Measurements from ENCODE around the gene CENPX. TPM values are rescaled to one million over a fixed set of nuclear protein-coding genes. Genes with fewer than 3 reads are reported as not detected.
A peak's percentile ranks its signal among the peaks of the same experiment; 100 is the strongest.
"Not testable (repeated sequence)": the region's sequence is repeated elsewhere in the genome, so short reads cannot be mapped to it uniquely, and the experiment has no call there.

Gene CENPX
- polyA plus RNA-seq, 12 donors = 26.1 to 35.6 (median 30.8) TPM; not detected in 1

DNA sequence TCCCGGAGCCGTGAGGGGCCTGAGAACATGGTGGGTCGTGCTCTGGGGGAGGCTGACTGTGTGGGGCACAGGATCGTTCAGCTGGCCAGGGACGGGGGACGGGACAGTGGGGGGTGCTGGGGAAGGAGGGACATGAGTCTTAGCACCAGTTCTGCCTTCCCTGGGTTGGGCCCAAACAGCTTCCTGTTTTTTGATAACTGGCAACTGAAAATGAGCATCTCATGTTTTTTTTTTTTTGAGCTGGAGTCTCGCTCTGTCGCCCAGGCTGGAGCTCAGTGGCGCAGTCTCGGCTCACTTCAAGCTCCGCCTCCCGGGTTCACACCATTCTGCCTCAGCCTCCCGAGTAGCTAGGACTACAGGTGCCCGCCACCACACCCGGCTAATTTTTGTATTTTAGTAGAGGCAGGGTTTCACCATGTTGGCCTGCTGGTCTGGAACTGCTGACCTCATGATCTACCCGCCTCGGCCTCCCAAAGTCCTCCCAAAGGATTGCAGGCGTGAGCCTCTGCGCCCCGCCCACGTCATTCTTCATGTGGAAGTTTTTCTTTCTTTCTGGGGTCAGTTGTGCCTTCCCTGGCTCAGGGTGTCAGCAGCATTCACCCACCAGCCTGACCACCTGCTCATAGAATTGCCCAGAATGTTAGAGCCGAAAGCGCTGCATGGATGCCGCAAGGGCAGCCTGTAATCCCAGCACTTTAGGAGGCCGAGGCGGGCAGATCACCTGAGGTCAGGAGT lies 38.9 kb downstream of the CENPX start:
- DNase-seq = no peak

GRCh38 chr17:81983011-81983638 lies 39.6 kb downstream of the CENPX start:
- DNase-seq = no peak

DNA sequence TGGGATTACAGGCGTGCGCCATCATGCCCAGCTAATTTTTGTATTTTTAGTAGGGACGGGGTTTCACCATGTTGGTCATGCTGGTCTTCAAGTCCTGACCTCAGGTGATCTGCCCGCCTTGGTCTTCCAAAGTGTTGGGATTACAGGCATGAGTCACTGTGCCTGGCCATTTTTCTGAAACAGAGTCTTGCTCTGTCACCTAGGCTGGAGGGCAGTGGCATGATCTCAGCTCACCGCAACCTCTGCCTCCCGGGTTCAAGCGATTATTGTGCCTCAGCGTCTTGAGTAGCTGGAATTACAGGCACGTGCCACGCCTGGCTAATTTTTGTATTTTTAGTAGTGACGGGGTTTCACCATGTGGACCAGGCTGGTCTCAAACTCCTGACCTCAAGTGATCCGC lies 41.2 kb downstream of the CENPX start:
- DNase-seq = not testable (repeated sequence)

- DNase-seq = no peak
Observed at GRCh38 chr17:81980707-81981343, 41.9 kb downstream of the CENPX start.

DNA sequence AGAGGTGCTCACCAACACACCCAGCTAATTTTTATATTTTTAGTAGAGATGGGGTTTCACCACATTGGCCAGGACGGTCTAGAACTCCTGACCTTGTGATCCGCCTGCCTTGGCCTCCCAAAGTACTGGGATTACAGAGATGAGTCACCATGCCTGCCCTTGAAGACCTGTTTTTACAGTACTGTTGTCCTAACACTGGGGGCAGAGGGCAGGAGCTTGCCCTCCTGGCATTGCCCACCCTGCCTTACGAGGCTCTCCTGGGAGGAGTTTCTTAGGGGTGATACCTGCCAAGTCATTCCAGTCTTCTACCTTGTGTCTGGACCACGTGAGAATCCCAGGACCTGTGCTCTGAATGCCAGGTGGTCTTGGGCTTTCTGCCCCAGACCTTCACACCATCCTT lies 42.6 kb downstream of the CENPX start:
- DNase-seq = no peak

DNA sequence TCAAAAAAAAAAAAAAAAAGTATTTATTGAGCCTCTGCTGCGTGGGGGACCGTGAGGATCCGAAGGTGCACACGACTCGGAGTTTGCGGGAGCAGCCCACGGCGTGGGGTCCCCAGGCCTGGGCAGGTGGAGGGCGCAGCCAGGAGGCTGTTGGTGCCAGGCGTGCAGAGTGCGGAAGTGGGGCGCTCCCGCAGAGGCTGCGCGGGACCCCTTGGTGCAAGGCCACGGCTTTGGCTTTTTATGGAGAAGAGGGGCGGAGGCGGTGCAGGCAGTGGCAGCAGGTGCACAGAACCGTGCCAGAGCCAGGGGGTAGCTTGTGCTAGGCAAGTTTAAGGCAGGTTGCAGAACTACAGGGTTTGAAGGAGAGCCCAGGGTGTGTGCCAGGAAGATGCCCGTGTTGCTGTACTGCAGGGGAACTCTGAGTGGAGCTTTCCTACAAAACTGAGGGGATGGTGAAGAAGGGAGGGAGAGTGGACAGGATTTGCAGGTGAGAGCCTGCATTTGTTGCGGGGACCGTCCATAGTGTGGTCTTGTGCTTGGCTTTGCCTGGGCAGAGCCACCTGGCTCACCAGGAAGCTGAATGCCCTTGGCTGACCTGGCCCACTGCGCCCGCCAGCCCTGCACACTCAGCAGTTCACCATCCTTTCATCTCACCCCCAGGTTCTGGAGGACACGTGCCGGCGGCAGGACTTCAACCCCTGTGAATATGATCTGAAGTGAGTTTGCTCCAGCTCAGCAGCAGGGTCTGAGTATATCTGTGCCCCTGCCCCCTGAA lies 44.0 kb downstream of the CENPX start:
- no peak for DNase-seq

GRCh38 chr17:81977211-81977808 lies 45.4 kb downstream of the CENPX start, which contains the start of gene ASPSCR1:
Gene ASPSCR1, plus strand, starts transcription at chr17:81977629. Its CDS starts 18 bp downstream, at chr17:81977647.
- peak; percentile 91 for DNase-seq

- no peak for DNase-seq
Observed at GRCh38 chr17:81976332-81977210, 46.1 kb downstream of the CENPX start.

- no peak for DNase-seq
Observed at GRCh38 chr17:81973432-81973831, 49.2 kb downstream of the CENPX start.

DNA sequence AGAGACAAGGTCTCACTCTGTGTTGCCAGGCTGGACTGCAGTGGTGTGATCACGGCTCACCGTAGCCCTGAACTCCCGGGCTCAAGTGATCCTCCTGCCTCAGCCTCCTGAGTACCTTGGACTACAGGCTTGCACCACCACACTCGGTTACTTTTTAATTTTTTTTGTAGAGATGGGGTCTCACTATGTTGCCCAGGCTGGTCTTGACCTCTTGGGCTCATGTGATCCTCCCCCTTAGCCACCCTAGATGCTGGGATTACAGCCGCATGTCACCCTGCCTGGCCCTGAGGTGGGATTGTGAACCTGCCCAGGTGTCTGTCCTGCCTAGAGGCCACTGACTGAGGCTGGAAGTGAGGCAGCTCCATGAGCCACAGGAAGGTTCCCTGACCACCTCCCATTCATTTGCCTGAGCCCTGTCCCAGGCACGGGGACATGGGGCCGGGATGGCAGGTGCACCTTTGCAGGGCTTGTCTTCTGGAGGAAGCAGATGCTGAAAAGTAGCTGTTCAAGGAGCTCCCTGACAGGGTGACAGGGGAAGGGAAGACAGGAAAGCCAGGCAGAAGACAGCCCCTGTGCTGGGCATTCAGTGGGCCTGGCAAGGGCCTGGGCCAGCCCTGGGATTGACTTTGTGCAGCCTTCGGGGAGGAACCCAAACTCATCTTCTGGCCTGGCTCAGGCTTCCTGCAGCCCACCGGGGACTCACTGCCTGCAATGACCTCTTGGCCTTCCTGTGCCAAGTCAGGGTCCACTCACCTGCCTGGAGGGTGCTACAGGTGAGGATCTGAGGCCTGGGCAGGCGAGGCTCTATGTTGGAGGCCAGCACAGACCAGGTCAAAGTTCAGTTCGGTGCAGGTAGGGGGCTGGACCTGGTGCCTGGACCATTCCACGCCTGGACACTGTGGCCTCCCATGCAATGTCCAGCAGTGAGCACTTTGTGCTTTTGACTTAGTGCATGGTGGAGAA lies 53.5 kb downstream of the CENPX start:
- DNase-seq = no peak

Other genes starting within 250 kb of the CENPX start
- under 1 TPM in 4 of 12 donors, not detected in 8; 0.18 to 0.33 (median 0.22) TPM for gene GCGR, start 218.7 kb downstream of the CENPX start, polyA plus RNA-seq (ENCODE audit: insufficient read length in 12 of 12)
- 100 to 1,000 TPM in 3 of 12 donors, 10 to 100 TPM in 8, not detected in 1; 73.5 to 264 (median 95.5) TPM for gene MCRIP1, start 189.6 kb downstream of the CENPX start, polyA plus RNA-seq (ENCODE audit: insufficient read length in 12 of 12)
- gene PPP1R27, start 187.8 kb downstream of the CENPX start, polyA plus RNA-seq (ENCODE audit: insufficient read length in 12 of 12) = 10 to 100 TPM in 11 of 12 donors, not detected in 1; 10.9 to 61.9 (median 26.1) TPM
- 100 to 1,000 TPM in 11 of 12 donors, not detected in 1; 346 to 655 (median 404) TPM for gene P4HB, start 162.3 kb downstream of the CENPX start, polyA plus RNA-seq (ENCODE audit: insufficient read length in 12 of 12)
- 100 to 1,000 TPM in 11 of 12 donors, not detected in 1; 114 to 310 (median 158) TPM for gene ARHGDIA, start 151.5 kb downstream of the CENPX start, polyA plus RNA-seq (ENCODE audit: insufficient read length in 12 of 12)
- 100 to 1,000 TPM in 1 of 12 donors, 10 to 100 TPM in 11; 45.6 to 887 (median 57.3) TPM for gene ALYREF, start 131.3 kb downstream of the CENPX start, polyA plus RNA-seq (ENCODE audit: insufficient read length in 12 of 12)
- gene ANAPC11, start 131.2 kb downstream of the CENPX start, polyA plus RNA-seq (ENCODE audit: insufficient read length in 12 of 12) = 100 to 1,000 TPM in 2 of 12 donors, 10 to 100 TPM in 9, not detected in 1; 52.4 to 123 (median 89.3) TPM
- under 1 TPM in 10 of 12 donors, not detected in 2; 0.14 to 0.81 (median 0.49) TPM for gene NPB, start 120.6 kb downstream of the CENPX start, polyA plus RNA-seq (ENCODE audit: insufficient read length in 12 of 12)
- gene PCYT2, start 111.5 kb downstream of the CENPX start, polyA plus RNA-seq (ENCODE audit: insufficient read length in 12 of 12) = 10 to 100 TPM in 6 of 12 donors, 1 to 10 TPM in 5, not detected in 1; 8.1 to 17.0 (median 10.0) TPM
- 10 to 100 TPM in 2 of 12 donors, 1 to 10 TPM in 9, not detected in 1; 4.1 to 15.8 (median 6.4) TPM for gene SIRT7, start 104.7 kb downstream of the CENPX start, polyA plus RNA-seq (ENCODE audit: insufficient read length in 12 of 12)
- 10 to 100 TPM in 11 of 12 donors, not detected in 1; 11.0 to 17.4 (median 13.7) TPM for gene MAFG, start 95.1 kb downstream of the CENPX start, polyA plus RNA-seq (ENCODE audit: insufficient read length in 12 of 12)
- gene PYCR1, start 85.6 kb downstream of the CENPX start, polyA plus RNA-seq (ENCODE audit: insufficient read length in 12 of 12) = 100 to 1,000 TPM in 1 of 12 donors, 10 to 100 TPM in 10, not detected in 1; 46.4 to 100 (median 58.3) TPM
- gene MYADML2, start 75.6 kb downstream of the CENPX start, polyA plus RNA-seq (ENCODE audit: insufficient read length in 12 of 12) = 10 to 100 TPM in 9 of 12 donors, 1 to 10 TPM in 2, not detected in 1; 6.0 to 35.9 (median 18.5) TPM
- 1 to 10 TPM in 10 of 12 donors, not detected in 2; 1.9 to 7.7 (median 3.5) TPM for gene NOTUM, start 61.7 kb downstream of the CENPX start, polyA plus RNA-seq (ENCODE audit: insufficient read length in 12 of 12)
- 10 to 100 TPM in 11 of 12 donors, not detected in 1; 17.2 to 80.2 (median 21.5) TPM for gene ASPSCR1, start 45.2 kb downstream of the CENPX start, polyA plus RNA-seq (ENCODE audit: insufficient read length in 12 of 12)
- gene LRRC45, start 427 bp upstream of the CENPX start, polyA plus RNA-seq (ENCODE audit: insufficient read length in 12 of 12) = 10 to 100 TPM in 2 of 12 donors, 1 to 10 TPM in 9, not detected in 1; 6.3 to 31.7 (median 8.0) TPM
- 10 to 100 TPM in 3 of 12 donors, 1 to 10 TPM in 8, not detected in 1; 4.0 to 28.9 (median 6.4) TPM for gene RAC3, start 8.8 kb upstream of the CENPX start, polyA plus RNA-seq (ENCODE audit: insufficient read length in 12 of 12)
- 10 to 100 TPM in 11 of 12 donors, not detected in 1; 26.8 to 54.2 (median 34.6) TPM for gene DCXR, start 14.8 kb upstream of the CENPX start, polyA plus RNA-seq (ENCODE audit: insufficient read length in 12 of 12)
- 10 to 100 TPM in 11 of 12 donors, not detected in 1; 22.8 to 56.6 (median 30.1) TPM for gene RFNG, start 28.9 kb upstream of the CENPX start, polyA plus RNA-seq (ENCODE audit: insufficient read length in 12 of 12)
- 10 to 100 TPM in 11 of 12 donors, not detected in 1; 55.7 to 91.1 (median 62.2) TPM for gene GPS1, start 29.0 kb upstream of the CENPX start, polyA plus RNA-seq (ENCODE audit: insufficient read length in 12 of 12)
- 10 to 100 TPM in 11 of 12 donors, not detected in 1; 37.9 to 72.2 (median 54.8) TPM for gene DUS1L, start 42.9 kb upstream of the CENPX start, polyA plus RNA-seq (ENCODE audit: insufficient read length in 12 of 12)
- gene FASN, start 75.4 kb upstream of the CENPX start, polyA plus RNA-seq (ENCODE audit: insufficient read length in 12 of 12) = 10 to 100 TPM in 11 of 12 donors, not detected in 1; 15.7 to 62.2 (median 24.1) TPM
- gene CCDC57, start 190.0 kb upstream of the CENPX start, polyA plus RNA-seq (ENCODE audit: insufficient read length in 12 of 12) = 10 to 100 TPM in 11 of 12 donors, not detected in 1; 18.1 to 66.0 (median 22.2) TPM
- 10 to 100 TPM in 11 of 12 donors, not detected in 1; 12.7 to 51.9 (median 28.9) TPM for gene SLC16A3, start 206.2 kb upstream of the CENPX start, polyA plus RNA-seq (ENCODE audit: insufficient read length in 12 of 12)

Measured in muscle of arm (tissue), 12 donors.